Measurements from ENCODE around the gene SLC9A5. TPM values are rescaled to one million over a fixed set of nuclear protein-coding genes. Genes with fewer than 3 reads are reported as not detected.

SLC9A5 gene
- total RNA-seq, 4 donors from 2014 or later: 0.55 to 4.5 (median 1.5) TPM

GRCh38 chr16:67206129-67206837, 42.5 kb upstream of the SLC9A5 start:
- TF ChIP-seq POLR2AphosphoS5 (IDR thresholded peaks at IDR 0.05) (no peak), CTCF (IDR thresholded peaks at IDR 0.05) (no peak), EP300 (IDR thresholded peaks at IDR 0.05; ENCODE audit: low read depth) (no peak), POLR2A (IDR thresholded peaks at IDR 0.05) (no peak)
- Histone ChIP-seq H3K9me3 (no peaks in the 10 kb centered on the region), H3K27me3 (no peaks in the 10 kb centered on the region), H3K4me1 (no peaks in the 10 kb centered on the region), H3K4me3 (no peak overlapping the region), H3K36me3 (peaks cover 0 to 18% (median 0%) of the 10 kb centered on the region in 4 donors), H3K27ac (no peak overlapping the region)
- in situ Hi-C loops (cut with MboI; ENCODE audit: low pct_ligation_motif_present in 1 of 4, low pct_unique_long_range_greater_than_20kb in 1 of 4, low sequenced_read_pairs in 3 of 4): no loop called here
- WGBS, 2 donors (ENCODE audit: low coverage in 1 of 2): 89 to 98% methylated on average over 4 to 8 of the region's 8 CpGs
- intact Hi-C loops (cut with DNase I; ENCODE audit: low total_unique reads): no loop called here
- no peak for DNase-seq

GRCh38 chr16:67206838-67207248, 41.9 kb upstream of the SLC9A5 start:
- DNase-seq: no peak
- Histone ChIP-seq H3K9me3 (no peaks in the 10 kb centered on the region), H3K27me3 (no peaks in the 10 kb centered on the region), H3K36me3 (peaks cover 0 to 13% (median 0%) of the 10 kb centered on the region in 4 donors), H3K4me1 (no peaks in the 10 kb centered on the region), H3K27ac (no peak overlapping the region), H3K4me3 (no peak overlapping the region)
- TF ChIP-seq POLR2AphosphoS5 (IDR thresholded peaks at IDR 0.05): no peak
- 91% methylated on average over 3 of the region's 3 CpGs; no CpG with 5 or more reads in 1 of the 2 donors for WGBS, 2 donors (ENCODE audit: low coverage in 1 of 2)
- in situ Hi-C loops (cut with MboI; ENCODE audit: low pct_ligation_motif_present in 1 of 4, low pct_unique_long_range_greater_than_20kb in 1 of 4, low sequenced_read_pairs in 3 of 4): no loop called here
- intact Hi-C loops (cut with DNase I; ENCODE audit: low total_unique reads): no loop called here

- intact Hi-C loops (cut with DNase I; ENCODE audit: low total_unique reads): no loop called here
- in situ Hi-C loops (cut with MboI; ENCODE audit: low pct_ligation_motif_present in 1 of 4, low pct_unique_long_range_greater_than_20kb in 1 of 4, low sequenced_read_pairs in 3 of 4): no loop called here
- 67% methylated on average over 19 of the region's 21 CpGs; no CpG with 5 or more reads in 1 of the 2 donors for WGBS, 2 donors (ENCODE audit: low coverage in 1 of 2)
- Histone ChIP-seq H3K27ac (no peak overlapping the region), H3K36me3 (peaks cover 0 to 6% (median 0%) of the 10 kb centered on the region in 4 donors), H3K4me3 (no peak overlapping the region), H3K9me3 (no peaks in the 10 kb centered on the region), H3K4me1 (no peaks in the 10 kb centered on the region), H3K27me3 (no peaks in the 10 kb centered on the region)
- DNase-seq: no peak
- TF ChIP-seq POLR2AphosphoS5 (IDR thresholded peaks at IDR 0.05) (no peak), EP300 (IDR thresholded peaks at IDR 0.05; ENCODE audit: low read depth) (no peak), CTCF (IDR thresholded peaks at IDR 0.05) (no peak), POLR2A (IDR thresholded peaks at IDR 0.05) (no peak)
These were observed 41.3 kb upstream of the SLC9A5 start for GRCh38 chr16:67207249-67208091.

GRCh38 chr16:67208154-67208896, 40.5 kb upstream of the SLC9A5 start:
- H3K27ac ChIP-seq: no peak overlapping the region
- no peak for TF ChIP-seq EP300 (IDR thresholded peaks at IDR 0.05; ENCODE audit: low read depth)
- no peak for TF ChIP-seq CTCF (IDR thresholded peaks at IDR 0.05)
- TF ChIP-seq POLR2AphosphoS5 (IDR thresholded peaks at IDR 0.05): no peak
- TF ChIP-seq POLR2A (IDR thresholded peaks at IDR 0.05): no peak
- in situ Hi-C loops (cut with MboI; ENCODE audit: low pct_ligation_motif_present in 1 of 4, low pct_unique_long_range_greater_than_20kb in 1 of 4, low sequenced_read_pairs in 3 of 4) (no loop called here), intact Hi-C loops (cut with DNase I; ENCODE audit: low total_unique reads) (no loop called here)
- WGBS, 2 donors (ENCODE audit: low coverage in 1 of 2): 85% methylated on average over 10 of the region's 11 CpGs; no CpG with 5 or more reads in 1 of the 2 donors
- H3K4me3 ChIP-seq: no peak overlapping the region
- H3K27me3 ChIP-seq: no peaks in the 10 kb centered on the region
- no peaks in the 10 kb centered on the region for H3K9me3 ChIP-seq
- no peak for DNase-seq
- H3K4me1 ChIP-seq: no peaks in the 10 kb centered on the region
- H3K36me3 ChIP-seq: no peaks in the 10 kb centered on the region

Measured in transverse colon (tissue), 4 donors.